Limb (tissue), 2 donors: ENCODE measurements around the gene KNDC1.
"Not testable (repeated sequence)": the region's sequence is repeated elsewhere in the genome, so short reads cannot be mapped to it uniquely, and the experiment has no call there.

Experiments
- DNase-seq, 2 donors: peaks; one replicate each; pipeline ENCODE4 v3.0.0-alpha.2; 2016; ENCODE audit errors: extremely low spot score in 2 of 2

Gene KNDC1

DNA sequence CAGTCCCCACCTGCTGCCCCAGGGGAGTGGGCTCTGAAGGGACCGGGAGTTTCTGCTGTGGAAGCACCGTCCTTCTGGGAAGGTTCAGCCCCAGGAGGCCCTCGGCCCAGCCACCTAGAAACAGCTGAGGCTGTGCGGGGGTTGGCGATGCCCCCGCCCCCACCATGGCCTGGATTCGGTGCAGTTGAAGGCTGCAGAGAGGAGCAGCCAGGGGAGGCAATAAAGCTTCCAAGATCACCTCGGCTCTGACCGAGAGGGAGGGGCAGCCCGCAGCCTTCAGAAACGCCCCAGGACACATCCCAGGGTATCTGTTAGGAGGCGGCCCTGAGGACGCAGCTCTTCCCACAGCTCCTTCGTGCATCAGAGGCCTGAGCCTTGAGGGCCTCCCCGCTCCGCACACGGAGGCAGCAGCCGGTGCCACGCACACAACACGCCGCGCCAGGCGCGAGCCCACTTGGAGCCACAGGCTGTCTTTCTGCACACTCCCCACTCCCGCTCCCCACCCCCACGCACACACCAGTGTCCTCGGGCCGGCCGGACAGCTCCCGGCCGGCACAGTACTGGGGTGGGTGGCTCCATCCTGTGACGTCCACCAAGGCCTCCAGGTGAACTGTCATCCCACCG, 1.6 kb downstream of the KNDC1 start:
- DNase-seq: no peak

DNA sequence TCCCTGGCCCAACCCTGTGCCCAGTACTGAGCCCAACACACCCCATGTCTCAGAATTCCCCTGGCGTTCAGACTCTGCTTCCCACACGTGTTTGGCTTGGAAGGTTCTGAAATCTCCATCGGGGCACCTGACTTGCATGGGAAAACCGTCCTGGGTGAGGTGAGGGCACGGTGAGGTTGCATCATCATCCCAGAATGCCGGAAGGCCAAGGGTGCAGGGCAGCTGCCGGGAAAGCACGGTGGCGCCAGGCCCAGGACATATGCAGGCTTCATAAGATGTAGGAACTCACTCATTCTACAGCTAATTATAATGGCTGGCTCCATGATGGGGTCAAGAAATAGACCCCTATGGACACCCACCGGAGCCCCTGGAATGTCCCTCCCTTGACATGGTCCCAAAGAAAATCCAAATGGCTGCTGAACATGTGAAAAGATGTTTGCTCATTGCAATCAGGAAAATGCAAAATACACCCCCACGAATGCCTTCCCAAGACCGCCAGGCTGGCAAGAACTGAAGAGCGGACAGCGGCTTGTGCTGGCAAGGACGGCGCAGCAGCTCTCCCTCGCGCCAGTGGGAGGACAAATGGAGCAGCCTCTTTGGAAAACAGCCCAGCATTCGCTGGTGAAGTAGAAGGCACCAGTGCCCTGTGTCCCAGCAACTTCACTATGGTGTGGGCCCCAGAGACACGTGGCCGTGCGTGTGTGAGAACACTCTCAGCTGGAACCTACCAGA, 2.3 kb downstream of the KNDC1 start:
- no peak for DNase-seq

DNA sequence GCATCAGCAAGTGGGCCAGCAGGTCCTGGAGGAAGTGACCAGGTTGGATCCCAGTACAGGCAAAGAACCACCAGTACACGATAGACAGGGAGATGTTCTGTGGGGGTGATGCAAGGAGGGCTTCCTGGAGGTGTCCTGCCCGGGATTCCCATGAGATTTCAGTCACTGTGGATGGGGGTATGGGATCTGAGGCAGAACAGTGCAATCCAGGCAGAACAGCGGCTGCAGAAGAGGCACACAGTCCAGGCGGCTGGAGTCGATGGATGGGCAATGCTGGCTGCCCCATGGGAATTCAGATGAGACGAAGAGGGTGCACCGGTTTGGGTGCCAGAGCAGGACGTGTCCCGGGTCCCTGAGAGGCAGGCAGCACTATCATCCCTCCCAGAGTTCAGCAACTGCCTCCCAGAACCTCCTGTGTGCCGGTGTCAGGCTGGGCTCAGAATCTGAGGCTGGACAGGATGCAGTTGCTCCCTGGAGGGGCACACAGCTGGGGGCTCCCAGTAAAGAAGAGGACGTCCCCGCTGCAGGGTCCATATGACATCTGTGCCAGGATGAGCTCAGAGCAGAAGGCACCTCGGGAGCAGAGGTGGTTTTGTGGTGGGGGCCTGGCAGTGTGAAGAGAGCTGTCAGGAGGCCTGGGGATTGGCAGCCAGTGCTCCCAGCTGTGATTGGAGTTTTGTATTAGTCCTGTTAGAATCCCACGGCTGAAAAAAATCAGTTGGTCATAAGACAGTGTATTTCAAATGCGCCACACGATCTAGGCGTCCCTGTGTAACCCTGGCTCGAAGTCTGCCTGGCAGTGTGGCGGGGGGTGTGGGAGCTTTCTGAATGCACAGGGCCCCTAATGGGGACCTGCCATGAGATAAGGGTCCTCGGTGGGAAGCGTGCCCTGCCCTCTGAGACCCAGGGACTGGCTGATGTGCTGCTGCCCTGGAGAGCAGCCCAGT, 3.2 kb downstream of the KNDC1 start:
- DNase-seq: no peak

DNA sequence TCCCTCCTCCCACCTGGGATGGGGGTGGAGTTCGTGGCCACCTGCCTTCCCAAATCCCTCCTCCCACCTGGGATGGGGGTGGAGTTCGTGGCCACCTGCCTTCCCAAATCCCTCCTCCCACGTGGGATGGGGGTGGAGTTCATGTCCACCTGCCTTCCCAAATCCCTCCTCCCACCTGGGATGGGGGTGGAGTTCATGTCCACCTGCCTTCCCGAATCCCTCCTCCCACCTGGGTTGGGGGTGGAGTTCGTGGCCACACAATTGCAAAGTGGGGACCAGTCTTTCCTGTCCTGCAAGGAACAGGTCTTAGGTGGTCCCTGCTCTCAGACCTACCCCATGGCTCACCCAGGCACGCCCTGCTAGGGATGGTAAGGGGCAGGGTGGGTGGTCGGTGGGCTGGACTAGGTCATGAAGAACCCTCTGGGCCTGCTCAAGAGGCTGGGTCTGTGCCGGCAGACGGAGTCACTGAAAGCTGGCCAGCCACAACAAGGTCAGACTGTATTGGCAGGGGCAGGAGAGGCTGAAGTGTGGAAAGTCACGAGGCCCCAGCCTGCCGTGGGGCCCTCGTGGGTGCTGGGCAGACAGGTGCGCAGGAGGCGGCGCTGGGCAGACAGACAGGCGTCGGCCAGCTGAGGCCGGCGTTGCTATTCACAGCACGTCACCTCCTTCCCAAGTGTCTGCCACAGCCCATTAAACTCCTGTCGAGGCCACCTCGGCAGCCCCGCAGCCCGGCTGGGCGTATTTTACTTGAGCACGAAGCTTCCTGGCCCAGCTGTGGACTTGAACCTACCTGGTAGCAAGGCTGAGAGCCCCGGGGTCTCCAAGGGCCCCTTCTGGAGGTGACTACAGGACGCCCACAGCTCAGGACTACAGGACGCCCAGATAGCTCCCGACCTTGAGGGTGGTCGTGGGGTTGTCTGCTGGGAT, 4.1 kb downstream of the KNDC1 start:
- no peak for DNase-seq

DNA sequence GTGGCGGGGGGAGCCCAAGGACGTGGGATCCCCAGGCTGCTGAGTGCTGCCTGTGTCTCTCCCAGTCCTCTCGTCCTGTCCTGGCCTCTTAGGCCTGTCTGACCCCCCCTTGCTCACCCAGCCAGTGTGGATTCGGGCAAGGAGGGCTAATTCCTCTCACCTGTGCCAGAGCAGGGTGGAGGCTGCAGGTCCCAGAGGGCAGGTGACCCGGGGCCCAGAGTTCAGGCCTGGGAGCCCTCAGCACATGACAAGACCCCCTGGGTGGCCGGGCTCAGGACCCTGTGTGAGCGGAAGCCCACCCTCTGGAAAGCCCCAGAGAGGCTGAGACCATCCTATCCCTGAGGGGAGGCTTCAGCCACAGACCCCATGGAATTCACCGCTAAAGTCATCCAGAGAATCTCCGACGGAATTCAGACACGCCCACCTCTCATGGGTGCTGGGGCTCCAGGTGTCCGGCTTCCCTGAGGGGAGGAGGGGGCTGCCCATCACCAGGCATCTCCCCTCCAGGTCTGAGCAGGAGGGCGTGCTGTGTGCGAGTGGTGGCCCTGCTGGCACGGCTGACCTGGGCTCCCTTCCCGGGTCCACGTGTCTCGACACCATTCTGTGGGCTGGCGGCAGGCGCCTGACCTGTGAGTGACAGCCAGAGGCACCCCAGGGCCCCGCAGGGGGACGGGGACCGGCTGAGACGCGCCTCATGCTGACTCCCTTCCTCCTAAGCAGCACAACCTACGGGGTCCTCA, 5.0 kb downstream of the KNDC1 start:
- no peak for DNase-seq

DNA sequence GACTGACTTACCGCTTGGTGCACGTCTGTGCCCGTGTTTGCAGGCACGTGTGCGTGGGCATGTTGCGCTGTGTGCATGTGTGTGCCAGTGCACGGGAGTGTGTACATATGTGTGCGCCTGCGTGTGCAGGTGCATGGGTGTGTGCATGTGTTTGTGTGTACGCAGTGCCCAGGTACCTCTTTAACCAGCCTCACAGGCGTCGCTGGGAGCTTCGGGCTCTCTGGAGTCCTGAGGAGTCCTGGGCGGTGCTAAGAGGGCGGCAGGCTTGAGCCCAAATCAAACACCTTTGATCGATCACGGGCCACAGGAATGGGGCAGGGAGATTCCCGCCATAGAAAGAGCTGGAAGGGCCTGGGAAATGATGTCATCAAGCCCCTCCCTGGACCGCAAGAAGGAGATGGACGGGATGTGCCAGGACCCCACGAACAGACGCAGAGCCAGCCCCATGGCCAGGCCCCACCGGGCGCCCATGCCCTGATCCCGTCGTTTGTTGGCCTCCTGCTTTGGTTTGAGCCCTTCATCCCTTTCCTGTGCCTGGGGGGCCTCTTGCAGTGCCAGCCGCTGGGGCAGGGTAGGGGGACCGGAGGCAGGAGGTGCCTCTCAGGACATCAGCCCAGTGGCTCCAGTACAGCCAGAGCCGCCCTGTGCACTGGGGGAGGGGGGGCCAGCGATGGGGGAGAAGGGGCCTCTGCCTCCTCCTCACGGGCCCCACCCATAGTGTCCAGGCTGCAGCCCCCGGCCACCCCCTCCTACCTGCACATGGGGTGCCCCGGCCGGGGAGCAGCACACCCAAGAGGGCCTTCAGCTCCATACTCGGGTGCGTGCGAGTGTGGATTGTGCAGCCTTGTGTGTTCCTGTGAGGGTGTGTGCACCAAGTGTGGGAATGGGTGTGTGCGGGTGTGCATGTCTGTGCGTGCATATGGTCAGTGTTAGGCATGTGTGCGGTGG, 5.8 kb downstream of the KNDC1 start:
- no peak for DNase-seq

DNA sequence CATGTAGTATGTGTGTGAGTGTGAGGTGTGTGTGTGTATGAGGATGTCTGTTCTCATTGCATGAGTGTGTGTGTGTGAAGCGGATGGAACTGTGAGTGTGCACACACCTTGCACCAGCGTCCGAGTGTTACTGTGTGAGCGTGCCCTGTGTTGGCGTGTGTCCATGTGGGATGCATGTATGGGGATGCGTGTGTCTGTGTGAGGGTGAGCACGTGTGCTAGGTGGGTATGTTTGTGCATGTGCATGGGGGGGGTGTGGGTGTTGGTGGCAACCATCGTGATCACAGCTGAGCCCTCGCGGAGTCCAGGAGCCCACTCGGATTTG, 6.4 kb downstream of the KNDC1 start:
- no peak for DNase-seq

DNA sequence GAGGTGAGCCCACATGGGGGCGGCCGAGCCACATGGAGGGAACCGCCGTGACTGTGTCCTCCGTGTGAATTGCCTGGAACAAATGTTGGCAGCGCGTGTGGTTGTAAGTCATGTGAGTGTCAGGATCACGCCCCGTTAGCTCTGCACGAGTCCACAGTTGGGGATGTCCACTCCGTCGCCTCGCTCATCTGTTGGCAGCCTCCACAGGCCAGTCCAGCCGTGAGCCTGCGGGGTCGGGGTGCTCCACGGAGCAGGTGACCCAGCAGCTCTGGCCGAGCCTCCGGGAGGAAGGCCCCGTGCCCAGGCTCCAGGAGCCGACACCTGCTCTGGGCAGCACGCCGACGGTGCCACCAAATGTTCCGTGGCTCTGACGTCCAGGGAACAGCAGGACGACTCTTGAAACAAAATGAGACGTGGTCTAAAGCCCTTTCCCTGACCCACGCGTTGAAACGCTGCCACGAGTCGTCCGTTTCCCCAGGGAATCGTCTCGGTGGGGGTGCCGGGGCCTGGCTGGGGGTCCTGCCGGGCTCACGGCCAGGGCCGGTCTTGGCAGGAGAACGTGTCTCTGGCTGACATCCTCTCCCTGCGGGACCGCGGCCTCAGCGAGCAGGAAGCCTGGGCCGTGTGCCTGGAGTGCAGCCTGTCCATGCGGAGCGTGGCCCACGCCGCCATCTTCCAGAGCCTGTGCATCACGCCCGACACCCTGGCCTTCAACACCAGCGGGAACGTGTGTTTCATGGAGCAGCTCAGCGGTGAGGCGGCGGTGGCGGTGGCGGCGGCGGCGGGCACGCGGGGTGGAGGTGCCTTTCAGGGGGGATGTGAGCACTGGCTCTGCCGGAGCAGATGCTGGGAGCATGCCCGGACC, 7.0 kb downstream of the KNDC1 start:
- no peak for DNase-seq

DNA sequence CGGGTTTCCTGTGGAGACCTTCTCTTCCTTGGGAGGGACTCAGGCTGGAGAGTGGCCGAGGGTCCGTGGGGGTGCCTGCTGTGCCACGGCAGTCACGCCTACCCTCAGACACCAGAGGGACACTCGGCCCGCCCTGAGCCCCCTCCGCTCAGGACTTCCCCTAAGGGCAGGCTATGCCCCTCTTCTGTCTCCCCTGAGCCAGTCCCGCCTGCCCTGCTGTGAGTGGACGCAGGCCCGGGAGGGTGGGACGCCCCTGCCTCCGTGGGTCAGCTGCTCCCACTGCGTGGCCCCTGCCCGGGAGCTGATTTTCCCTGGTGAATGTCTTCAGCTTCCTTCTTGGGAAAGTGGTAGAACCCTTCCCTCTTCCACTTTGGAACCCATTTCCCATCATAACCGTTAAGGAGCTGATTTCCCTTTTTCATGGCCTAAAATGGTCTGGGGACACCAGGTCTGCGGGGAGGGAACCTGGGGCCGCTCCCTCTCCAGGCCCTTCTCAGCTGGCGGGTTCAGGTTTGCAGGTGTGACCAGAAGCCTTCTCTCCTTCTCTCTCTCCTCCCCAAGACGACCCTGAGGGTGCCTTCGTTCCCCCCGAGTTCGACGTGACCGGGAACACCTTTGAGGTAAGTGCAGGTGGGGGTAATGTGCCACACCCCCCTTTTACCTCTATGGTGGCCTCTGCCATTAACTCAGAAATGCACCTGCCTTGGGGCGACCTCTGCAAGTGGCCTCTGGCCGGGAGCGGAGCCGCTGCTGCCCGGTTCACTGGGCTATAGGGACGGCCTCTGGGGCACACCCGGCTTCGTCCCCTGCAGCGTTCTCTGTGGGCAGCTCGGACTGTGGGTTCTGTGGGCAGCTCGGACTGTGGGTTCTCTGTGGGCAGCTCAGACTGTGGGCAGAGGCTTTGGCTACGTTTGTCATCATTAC, 7.9 kb downstream of the KNDC1 start:
- DNase-seq: no peak

DNA sequence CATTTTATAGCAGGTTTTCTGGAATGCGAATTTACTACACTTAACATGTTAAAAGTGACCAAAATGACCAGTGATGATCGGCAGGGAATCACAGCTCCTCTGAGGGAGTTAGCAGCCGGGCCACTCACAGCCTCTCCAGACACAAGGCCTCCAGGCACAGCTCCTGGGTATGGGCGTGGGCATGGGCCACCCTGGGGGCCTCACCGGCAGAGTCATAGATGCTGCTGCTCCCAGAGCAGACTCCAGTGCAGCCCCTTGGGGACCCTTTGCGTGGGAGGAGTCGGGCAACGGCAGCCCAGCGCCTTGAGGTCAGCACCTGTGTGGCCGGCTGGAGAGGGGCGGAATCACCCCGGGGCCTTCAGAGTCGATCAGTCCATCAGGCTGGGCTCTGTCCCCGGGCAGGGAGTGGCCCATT, 8.6 kb downstream of the KNDC1 start:
- no peak for DNase-seq

DNA sequence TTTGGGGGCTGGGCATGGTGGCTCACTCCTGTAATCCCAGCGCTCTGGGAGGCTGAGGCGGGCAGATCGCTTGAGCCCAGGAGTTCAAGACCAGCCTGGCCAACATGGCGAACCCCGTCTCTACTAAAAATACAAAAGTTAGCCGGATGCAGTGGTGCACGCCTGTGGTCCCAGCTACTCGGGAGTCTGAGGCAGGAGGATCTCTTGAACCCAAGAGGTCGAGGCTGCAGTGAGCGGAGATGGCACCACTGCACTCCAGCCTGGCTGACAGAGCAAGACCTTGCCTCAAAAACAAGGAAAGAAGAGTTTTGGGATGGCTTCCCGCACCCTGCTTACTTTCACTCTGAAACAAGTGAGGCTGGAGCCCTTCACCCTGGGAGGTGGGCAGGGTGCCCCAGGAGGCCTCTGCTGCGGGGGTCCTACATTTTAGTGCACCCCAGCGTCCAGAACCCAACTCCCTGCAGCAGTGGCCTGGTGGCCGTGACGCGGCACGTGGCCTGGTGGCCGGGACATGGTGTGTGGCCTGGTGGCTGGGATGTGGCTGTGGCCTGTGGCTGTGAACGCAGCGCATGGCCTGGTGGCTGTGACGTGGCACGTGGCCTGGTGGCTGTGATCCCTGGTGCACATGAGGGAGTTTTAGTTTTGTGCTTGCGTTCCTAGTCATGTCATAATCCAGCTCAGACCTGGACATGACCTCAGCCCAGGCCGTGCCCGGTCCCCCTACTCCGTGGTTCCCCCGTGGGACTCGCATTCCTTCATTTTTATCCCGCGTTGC, 9.3 kb downstream of the KNDC1 start:
- no peak for DNase-seq

DNA sequence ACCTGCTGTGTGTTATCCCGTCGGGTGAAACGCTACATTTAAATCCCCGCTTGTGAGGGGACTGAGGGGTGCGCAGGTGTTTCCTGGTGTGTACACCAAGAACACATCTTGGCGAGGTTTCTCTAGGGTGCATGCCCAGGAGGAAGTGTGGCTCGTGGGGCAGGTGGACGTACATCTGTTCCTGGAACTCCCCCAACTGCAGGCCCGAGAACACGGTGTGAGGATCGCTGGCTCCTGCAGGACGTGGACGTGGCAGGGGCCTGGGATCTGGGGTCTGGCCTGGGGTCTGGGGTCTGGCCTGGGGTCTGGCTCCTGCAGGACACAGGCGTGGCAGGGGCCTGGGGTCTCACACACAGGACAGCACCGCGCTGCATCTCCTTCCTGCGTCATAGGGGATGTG, 10.1 kb downstream of the KNDC1 start:
- DNase-seq: no peak

DNA sequence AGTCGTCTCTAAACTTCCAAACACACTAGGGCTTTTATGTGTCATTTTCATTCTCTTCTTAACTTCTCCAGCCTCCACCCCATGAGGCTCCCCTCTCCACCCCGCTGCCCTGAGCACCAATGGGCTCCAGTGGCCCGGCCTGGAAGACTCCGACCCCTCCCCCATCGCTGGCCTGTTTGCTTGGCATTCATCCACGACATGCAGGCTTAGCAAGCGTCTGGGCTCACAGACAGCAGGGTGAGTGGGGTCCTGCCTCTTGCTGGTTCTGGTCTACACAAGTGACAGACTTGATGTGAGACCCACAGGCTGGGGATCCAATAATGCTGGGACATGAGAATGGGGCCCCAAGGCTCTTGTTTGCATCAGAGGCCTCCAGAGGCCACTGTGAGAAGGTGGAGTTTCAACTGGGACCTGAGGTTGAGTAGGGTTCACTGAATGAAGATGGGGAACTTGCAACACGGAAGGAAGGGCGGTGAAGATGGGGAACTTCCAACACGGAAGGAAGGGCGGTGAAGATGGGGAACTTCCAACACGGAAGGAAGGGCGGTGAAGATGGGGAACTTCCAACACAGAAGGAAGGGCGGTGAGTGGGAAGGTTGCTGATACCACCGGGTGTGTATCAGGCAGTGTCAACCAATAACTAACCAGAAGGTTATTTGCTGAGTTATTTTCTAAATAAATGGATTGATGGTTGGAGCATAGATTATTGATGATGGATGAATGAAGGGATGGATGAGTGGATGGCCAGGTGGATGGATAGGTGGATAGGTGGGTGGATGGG, 14.0 kb downstream of the KNDC1 start:
- no peak for DNase-seq

DNA sequence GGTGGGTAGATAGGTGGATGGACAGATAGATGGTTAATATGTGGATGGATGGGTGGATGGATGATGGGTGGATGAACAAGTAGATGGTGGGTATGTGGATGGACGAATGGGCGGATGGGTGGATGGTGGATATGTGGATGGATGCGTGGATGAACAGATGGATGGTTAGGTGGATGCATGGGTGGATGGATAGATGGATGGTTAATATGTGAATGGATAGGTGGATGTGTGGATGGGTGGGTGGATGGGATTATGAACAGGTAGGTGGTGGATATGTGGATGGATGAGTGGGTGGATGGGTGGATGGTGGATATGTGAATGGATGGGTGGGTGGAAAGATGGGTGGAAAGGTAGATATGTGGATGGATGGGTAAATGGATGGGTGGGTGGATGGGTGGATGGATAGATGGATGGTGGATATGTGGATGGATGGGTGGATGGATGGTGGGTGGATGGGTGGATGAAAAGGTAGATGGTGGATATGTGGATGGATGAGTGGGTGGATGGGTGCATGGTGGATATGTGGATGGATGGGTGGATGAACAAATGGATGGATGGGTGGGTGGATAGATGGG, 14.8 kb downstream of the KNDC1 start:
- no peak for DNase-seq

DNA sequence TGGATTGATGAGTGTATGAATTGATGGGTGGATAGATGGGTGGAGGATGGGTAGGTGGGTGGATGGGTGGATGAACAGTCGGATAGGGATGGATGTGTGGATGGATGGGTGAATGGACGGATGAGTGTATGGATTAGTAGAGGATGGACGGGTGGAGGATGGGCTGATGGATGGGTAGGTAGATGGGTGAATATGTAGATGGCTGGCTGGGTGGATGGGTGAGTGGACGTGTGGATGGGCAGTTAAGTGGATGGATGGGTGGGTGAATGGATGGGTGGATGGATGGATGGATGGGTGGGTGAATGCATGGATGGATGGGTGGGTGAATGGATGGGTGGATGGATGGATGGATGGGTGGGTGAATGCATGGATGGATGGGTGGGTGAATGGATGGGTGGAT, 15.6 kb downstream of the KNDC1 start:
- DNase-seq: not testable (repeated sequence)

DNA sequence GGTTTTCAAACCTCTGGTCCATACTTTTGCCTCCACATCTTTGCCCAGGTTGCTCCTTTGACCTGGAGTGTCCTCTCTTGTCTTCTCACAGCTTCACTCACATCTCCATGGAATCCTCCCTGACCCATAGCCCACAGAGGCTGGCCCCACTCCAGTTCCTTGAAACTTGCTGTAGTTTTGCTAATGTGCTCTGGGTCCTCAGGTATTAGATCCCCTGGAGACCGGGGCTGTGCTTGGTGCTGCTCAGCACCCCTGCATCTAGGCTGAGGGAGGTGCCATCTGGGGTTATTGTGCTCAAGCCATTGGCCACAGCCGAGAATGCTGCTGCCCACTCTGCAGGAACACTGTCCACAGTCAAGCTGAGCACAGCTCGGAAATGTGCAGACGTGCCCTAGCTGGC, 16.5 kb downstream of the KNDC1 start:
- DNase-seq: no peak
